Brain microvascular endothelial cell (primary cell): Measurements from ENCODE around the gene TUBB3.

Experiments used
- DNase-seq: peaks from one replicate; pipeline ENCODE4 v3.0.0-alpha.2; 2020
- H3K27ac ChIP-seq: fragments of 250-450 bp; sonication (Bioruptor Pico); 2 replicates; pipeline ENCODE4 v1.5.1; 2020; ENCODE audit warnings: mild to moderate bottlenecking, moderate library complexity
- H3K27me3 ChIP-seq: fragments of 250-450 bp; sonication (Bioruptor Pico); replicated peaks from 2 replicates; pipeline ENCODE4 v1.5.1; 2020; ENCODE audit warnings: mild to moderate bottlenecking
- H3K36me3 ChIP-seq: fragments of 250-450 bp; sonication (Bioruptor Pico); replicated peaks from 2 replicates; pipeline ENCODE4 v1.5.1; 2020; ENCODE audit warnings: mild to moderate bottlenecking
- H3K4me3 ChIP-seq: 2 replicates; pipeline ENCODE4 v1.5.1; 2011; ENCODE audit warnings: low read depth, mild to moderate bottlenecking, control low read depth, low read length, moderate library complexity
- in situ Hi-C: cut with HindIII; loops from 2 replicates; pipeline ENCODE4 v1.10.0; 2017; ENCODE audit warnings: low sequenced_read_pairs, low pct_ligation_motif_present
- TF ChIP-seq, protein P1 (sequence below): IDR thresholded peaks from 2 replicates; pipeline ENCODE4 v1.5.1; 2011; ENCODE audit warnings: low read depth, mild to moderate bottlenecking, moderate library complexity, low read length, control low read depth, inconsistent platforms; ENCODE audit errors: missing control alignments

TUBB3 gene

DNA sequence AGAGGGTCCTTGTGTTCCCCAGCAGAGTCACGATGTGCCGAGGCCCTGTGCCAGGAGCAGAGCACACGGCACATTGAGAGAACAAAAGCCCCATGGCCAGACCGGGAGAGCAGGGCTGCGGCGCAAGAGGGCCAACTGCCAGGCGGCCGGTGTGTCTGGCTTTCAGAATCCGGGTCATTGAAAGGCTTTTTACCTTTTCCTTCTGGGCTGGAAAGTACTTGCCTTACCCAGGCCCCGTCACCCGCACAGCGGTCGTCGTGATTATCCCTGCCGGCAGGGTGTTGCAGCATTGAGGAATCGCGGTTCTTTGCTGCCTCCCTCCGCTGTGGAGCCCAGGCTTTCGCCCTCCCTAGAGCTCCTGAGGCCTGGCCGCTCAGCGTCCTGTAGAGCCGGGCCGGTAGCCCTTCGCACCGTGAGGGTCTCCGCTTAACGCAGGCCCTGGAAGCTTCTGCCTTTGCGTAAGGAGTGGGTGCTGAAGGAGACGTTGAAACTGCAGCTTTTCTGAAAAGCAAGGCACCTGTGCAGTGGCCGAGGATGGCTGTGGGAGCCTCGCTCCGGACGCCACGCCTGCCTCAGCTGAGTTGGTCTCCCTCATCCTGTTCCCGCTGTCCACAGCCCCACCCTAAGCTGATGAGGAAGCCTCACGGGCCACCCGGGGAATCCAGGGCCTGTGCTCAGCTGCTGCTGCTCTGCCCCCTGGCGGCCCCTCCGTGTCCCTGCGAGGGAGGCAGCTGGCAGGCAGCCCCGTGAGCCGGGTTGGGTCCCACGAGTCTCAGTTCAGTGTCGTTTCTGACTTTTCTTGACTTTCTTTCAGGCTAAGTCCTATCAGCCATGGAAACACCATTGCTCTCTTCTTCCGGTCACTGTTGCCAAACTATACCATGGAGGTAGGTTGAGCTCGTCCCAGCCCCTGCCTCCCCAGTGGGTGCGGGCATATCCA is 13.1 kb upstream of the TUBB3 start:
- Histone ChIP-seq H3K36me3 (peaks cover 61% of the 10 kb centered on the region), H3K27ac (no peak overlapping the region), H3K4me3 (no peak overlapping the region), H3K27me3 (no peaks in the 10 kb centered on the region)
- DNase-seq = peak; percentile 64
- in situ Hi-C loops = no loop called here
- TF ChIP-seq, protein P1, sequence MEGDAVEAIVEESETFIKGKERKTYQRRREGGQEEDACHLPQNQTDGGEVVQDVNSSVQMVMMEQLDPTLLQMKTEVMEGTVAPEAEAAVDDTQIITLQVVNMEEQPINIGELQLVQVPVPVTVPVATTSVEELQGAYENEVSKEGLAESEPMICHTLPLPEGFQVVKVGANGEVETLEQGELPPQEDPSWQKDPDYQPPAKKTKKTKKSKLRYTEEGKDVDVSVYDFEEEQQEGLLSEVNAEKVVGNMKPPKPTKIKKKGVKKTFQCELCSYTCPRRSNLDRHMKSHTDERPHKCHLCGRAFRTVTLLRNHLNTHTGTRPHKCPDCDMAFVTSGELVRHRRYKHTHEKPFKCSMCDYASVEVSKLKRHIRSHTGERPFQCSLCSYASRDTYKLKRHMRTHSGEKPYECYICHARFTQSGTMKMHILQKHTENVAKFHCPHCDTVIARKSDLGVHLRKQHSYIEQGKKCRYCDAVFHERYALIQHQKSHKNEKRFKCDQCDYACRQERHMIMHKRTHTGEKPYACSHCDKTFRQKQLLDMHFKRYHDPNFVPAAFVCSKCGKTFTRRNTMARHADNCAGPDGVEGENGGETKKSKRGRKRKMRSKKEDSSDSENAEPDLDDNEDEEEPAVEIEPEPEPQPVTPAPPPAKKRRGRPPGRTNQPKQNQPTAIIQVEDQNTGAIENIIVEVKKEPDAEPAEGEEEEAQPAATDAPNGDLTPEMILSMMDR = peak; percentile 97

DNA sequence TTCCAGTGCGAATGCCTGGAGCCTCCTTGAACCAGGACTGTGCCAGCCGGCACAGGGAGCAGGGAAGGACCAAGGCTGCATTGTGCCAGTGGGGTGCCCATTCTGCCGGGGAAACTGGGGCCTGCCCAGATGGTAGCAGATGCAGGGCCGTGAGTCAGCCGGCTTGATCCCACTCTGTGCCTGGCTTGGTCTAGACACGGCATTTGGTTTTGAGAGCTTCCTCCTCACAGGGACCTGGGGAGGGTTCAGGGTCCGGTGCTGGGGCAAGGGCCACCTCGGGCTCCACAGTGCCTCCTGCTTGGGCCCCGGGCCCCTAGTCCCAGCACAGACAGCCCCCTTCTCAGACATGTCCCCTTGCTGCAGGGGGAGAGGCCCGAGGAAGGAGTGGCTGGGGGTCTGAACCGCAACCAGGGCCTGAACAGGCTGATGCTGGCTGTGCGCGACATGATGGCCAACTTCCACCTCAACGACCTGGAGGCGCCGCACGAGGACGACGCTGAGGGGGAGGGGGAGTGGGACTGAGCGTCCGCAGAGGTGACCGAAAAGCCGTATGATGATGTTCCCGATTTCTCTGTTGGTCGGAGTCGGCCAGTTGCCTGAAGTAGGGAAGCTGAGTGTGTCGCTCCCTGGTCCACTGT is 12.3 kb upstream of the TUBB3 start:
- Histone ChIP-seq H3K36me3 (peaks cover 53% of the 10 kb centered on the region), H3K4me3 (no peak overlapping the region), H3K27ac (no peak overlapping the region), H3K27me3 (no peaks in the 10 kb centered on the region)
- TF ChIP-seq, protein P1 = no peak
- in situ Hi-C loops = no loop called here
- DNase-seq = no peak

DNA sequence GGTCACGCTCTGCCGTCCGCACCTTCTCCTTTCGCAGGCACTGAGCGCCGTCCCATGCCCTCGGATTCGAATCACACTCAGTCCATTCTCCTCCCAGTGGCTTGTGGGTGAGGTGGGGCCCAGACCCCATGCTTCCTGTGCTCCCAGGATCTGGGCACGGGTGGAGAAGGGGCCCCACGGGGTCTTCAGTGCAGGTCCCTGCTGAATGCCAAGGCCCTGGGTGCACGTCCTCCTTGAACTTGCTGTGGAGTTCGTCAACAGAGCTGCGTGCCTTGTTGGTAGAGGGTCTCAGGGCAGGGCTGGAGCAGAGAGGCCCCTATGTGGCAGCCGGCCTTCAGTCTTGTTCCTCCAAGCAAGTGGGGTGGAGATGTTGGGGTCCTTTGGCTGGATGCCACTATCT is 11.8 kb upstream of the TUBB3 start:
- Histone ChIP-seq H3K27me3 (no peaks in the 10 kb centered on the region), H3K27ac (no peak overlapping the region), H3K4me3 (no peak overlapping the region), H3K36me3 (peaks cover 48% of the 10 kb centered on the region)
- TF ChIP-seq, protein P1 = no peak
- no peak for DNase-seq
- in situ Hi-C loops = no loop called here

DNA sequence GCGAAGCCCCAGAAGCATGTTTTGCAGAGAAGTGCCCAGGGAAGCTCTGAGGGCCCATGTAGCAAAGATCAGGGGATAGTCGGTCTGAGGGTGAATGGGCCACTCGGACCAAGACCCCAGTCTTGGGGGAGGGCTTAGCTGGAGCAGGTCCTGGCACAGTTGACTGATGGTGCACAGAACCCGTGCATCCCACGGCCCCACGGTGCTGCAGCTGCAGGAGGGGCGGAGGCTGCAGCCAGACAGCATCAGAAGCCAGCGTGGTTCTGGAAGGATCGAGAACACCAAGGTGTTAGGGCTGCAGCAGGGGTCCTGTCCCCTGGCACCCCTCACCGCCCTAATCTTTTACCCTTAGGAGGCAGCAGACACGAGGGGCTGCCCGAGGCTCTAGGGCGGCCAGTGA is 11.0 kb upstream of the TUBB3 start:
- Histone ChIP-seq H3K27me3 (no peaks in the 10 kb centered on the region), H3K4me3 (no peak overlapping the region), H3K27ac (no peak overlapping the region), H3K36me3 (peaks cover 41% of the 10 kb centered on the region)
- no peak for DNase-seq
- in situ Hi-C loops = no loop called here
- TF ChIP-seq, protein P1 = no peak

DNA sequence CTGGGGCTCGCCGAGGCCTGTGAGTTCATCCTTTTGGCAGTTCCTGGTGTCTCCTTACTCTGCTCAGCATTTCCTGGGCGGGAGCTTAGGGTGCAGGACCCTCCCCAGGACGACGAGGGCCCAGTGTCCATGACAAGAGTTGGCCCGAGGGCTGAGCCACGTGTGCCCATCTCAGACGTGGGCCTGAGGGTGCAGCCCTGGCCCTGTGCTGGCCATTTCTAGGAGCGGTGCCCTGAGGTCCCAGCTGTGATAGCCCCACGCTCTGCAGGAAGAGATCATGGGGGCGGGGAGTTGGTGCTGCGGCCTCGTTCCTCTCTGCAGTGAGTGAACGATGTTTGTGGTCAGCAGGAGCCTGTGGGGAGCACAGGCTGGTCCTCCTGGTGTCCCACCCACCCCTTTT is 10.5 kb upstream of the TUBB3 start:
- in situ Hi-C loops = no loop called here
- Histone ChIP-seq H3K4me3 (no peak overlapping the region), H3K36me3 (peaks cover 41% of the 10 kb centered on the region), H3K27ac (no peak overlapping the region), H3K27me3 (no peaks in the 10 kb centered on the region)
- TF ChIP-seq, protein P1 = no peak
- no peak for DNase-seq
